OCI-LY7 (cell line): ENCODE data around the gene GRAMD1B.

Experiments
- EZH2phosphoT487 ChIP-seq: fragments of 200-600 bp; sonication (generic); IDR thresholded peaks from 2 replicates; pipeline ENCODE4 v1.6.1; 2018; ENCODE audit warnings: low read depth, borderline replicate concordance, mild to moderate bottlenecking, mixed run types, antibody characterized with exemption, low read length, moderate library complexity, mixed read lengths
- TF ChIP-seq, protein P1 (sequence below): fragments of 200-600 bp; sonication (generic); conservative IDR thresholded peaks from 2 replicates; pipeline ENCODE4 v1.5.1; 2014; ENCODE audit warnings: mild to moderate bottlenecking, antibody characterized with exemption, low read length, moderate library complexity, mixed read lengths

DNA sequence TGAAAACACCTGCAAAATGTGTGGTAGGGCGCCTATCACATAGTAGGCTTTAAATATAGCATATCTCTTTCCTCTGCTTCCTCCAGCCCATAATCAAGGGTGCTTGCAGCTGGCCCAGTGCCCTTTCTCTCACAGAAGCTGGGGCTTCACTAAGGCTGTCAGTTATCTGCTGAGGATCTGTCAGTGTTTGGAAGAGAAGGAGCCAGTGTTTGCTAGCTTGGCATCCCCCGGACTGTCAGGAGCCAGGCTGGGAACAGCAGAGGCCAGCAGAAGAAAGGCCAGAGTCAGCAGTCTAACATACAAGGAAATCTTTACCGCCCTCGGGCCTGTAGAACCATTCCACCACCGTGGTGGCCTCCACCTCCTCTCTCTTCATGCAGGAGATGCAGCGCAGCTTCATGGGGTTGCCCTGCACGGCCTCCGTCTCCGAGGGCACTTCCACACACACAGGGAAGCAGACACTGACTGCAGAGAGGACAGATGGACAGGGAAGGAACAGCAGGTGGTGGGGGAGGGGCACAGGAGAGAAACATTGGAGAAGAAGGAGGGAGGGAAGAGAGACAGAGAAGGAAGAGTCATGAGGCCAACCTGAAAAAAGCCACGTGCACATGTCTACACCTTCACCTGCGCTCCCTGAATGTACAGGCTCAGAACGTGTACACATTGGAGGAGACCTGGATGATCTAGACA, 215.4 kb downstream of the GRAMD1B start:
- TF ChIP-seq, protein P1, sequence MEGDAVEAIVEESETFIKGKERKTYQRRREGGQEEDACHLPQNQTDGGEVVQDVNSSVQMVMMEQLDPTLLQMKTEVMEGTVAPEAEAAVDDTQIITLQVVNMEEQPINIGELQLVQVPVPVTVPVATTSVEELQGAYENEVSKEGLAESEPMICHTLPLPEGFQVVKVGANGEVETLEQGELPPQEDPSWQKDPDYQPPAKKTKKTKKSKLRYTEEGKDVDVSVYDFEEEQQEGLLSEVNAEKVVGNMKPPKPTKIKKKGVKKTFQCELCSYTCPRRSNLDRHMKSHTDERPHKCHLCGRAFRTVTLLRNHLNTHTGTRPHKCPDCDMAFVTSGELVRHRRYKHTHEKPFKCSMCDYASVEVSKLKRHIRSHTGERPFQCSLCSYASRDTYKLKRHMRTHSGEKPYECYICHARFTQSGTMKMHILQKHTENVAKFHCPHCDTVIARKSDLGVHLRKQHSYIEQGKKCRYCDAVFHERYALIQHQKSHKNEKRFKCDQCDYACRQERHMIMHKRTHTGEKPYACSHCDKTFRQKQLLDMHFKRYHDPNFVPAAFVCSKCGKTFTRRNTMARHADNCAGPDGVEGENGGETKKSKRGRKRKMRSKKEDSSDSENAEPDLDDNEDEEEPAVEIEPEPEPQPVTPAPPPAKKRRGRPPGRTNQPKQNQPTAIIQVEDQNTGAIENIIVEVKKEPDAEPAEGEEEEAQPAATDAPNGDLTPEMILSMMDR = no peak
- TF ChIP-seq EZH2phosphoT487 = no peak
